H9 (cell line): ENCODE measurements around the gene MYBPC2. TPM values are rescaled to one million over a fixed set of nuclear protein-coding genes. Genes with fewer than 3 reads are reported as not detected.

Experiments used
- DNase-seq: peaks from one replicate; pipeline ENCODE4 v3.0.0-alpha.2; 2017
- H2AFZ ChIP-seq: one replicate; pipeline ENCODE4 v1.6.1; 2013; ENCODE audit warnings: mild to moderate bottlenecking, low read length, control low read depth, moderate library complexity
- H2AK5ac ChIP-seq: 2 replicates; pipeline ENCODE4 v1.6.1; 2013; ENCODE audit warnings: low read length, control low read depth, mixed read lengths; ENCODE audit not compliant: insufficient read length
- H2BK120ac ChIP-seq: one replicate; pipeline ENCODE4 v1.6.1; 2013; ENCODE audit warnings: low read depth, mild to moderate bottlenecking, low read length, control low read depth, inconsistent platforms; ENCODE audit not compliant: poor library complexity, severe bottlenecking
- H2BK12ac ChIP-seq: 2 replicates; pipeline ENCODE4 v1.6.1; 2013; ENCODE audit warnings: low read length, control low read depth, mixed read lengths, low read depth; ENCODE audit not compliant: insufficient read length
- H2BK15ac ChIP-seq: 2 replicates; pipeline ENCODE4 v1.6.1; 2013; ENCODE audit warnings: low read depth, low read length, control low read depth
- H2BK20ac ChIP-seq: one replicate; pipeline ENCODE4 v1.6.1; 2013; ENCODE audit warnings: low read depth, mild to moderate bottlenecking, low read length, control low read depth, inconsistent platforms; ENCODE audit not compliant: poor library complexity, severe bottlenecking
- H2BK5ac ChIP-seq: 2 replicates; pipeline ENCODE4 v1.6.1; 2013; ENCODE audit warnings: low read length, control low read depth, mixed read lengths; ENCODE audit not compliant: insufficient read length
- H3K14ac ChIP-seq: 2 replicates; pipeline ENCODE4 v1.6.1; 2013; ENCODE audit warnings: low read length, control low read depth; ENCODE audit not compliant: insufficient read depth
- H3K18ac ChIP-seq: 2 replicates; pipeline ENCODE4 v1.6.1; 2013; ENCODE audit warnings: low read depth, mild to moderate bottlenecking, mixed read lengths, low read length, control low read depth; ENCODE audit not compliant: insufficient read length
- H3K23ac ChIP-seq: 2 replicates; pipeline ENCODE4 v1.6.1; 2013; ENCODE audit warnings: low read length, control low read depth, mixed read lengths, low read depth; ENCODE audit not compliant: insufficient read length
- H3K23me2 ChIP-seq: 2 replicates; pipeline ENCODE4 v1.6.1; 2013; ENCODE audit warnings: low read depth, mild to moderate bottlenecking, mixed read lengths, low read length, control low read depth; ENCODE audit not compliant: insufficient read length, poor library complexity, severe bottlenecking
- H3K27ac ChIP-seq: 2 replicates; pipeline ENCODE4 v1.5.1; 2013; ENCODE audit warnings: low read length, control low read depth, mixed read lengths, low read depth; ENCODE audit not compliant: insufficient read length
- H3K27me3 ChIP-seq: 2 replicates; pipeline ENCODE4 v1.6.1; 2013; ENCODE audit warnings: low read length, control low read depth, inconsistent platforms; ENCODE audit not compliant: insufficient read depth
- H3K4ac ChIP-seq: 2 replicates; pipeline ENCODE4 v1.6.1; 2013; ENCODE audit warnings: low read depth, mild to moderate bottlenecking, control low read depth, inconsistent platforms, low read length, moderate library complexity
- H3K4me1 ChIP-seq: 2 replicates; pipeline ENCODE4 v1.6.1; 2013; ENCODE audit warnings: low read length, control low read depth, inconsistent platforms; ENCODE audit not compliant: insufficient read depth
- H3K4me2 ChIP-seq: 2 replicates; pipeline ENCODE4 v1.6.1; 2013; ENCODE audit warnings: low read length, control low read depth, mixed read lengths; ENCODE audit not compliant: insufficient read length, insufficient read depth
- H3K56ac ChIP-seq: 2 replicates; pipeline ENCODE4 v1.6.1; 2013; ENCODE audit warnings: low read depth, mild to moderate bottlenecking, mixed read lengths, low read length, control low read depth; ENCODE audit not compliant: insufficient read length
- H3K79me1 ChIP-seq: 2 replicates; pipeline ENCODE4 v1.6.1; 2013; ENCODE audit warnings: low read depth, mild to moderate bottlenecking, moderate library complexity, low read length, control low read depth, inconsistent platforms; ENCODE audit not compliant: insufficient read depth, poor library complexity, severe bottlenecking
- H3K79me2 ChIP-seq: 2 replicates; pipeline ENCODE4 v1.6.1; 2013; ENCODE audit warnings: low read length, control low read depth, inconsistent platforms; ENCODE audit not compliant: insufficient read depth
- H3K9ac ChIP-seq: 2 replicates; pipeline ENCODE4 v1.6.1; 2013; ENCODE audit warnings: low read length, control low read depth, mixed read lengths; ENCODE audit not compliant: insufficient read length; ENCODE audit errors: extremely low read depth
- H3K9me3 ChIP-seq: one replicate; pipeline ENCODE4 v1.6.1; 2013; ENCODE audit warnings: low read depth, low read length, inconsistent platforms; ENCODE audit not compliant: control insufficient read depth
- H3T11ph ChIP-seq: one replicate; pipeline ENCODE4 v1.6.1; 2013; ENCODE audit warnings: mild to moderate bottlenecking, low read length, control low read depth, inconsistent platforms
- H4K20me1 ChIP-seq: one replicate; pipeline ENCODE4 v1.6.1; 2013; ENCODE audit not compliant: control insufficient read depth, insufficient read length, insufficient read depth
- H4K5ac ChIP-seq: 2 replicates; pipeline ENCODE4 v1.6.1; 2013; ENCODE audit warnings: low read depth, mild to moderate bottlenecking, mixed read lengths, low read length, control low read depth; ENCODE audit not compliant: insufficient read length
- H4K8ac ChIP-seq: replicated peaks from 2 replicates; pipeline ENCODE4 v1.6.1; 2013; ENCODE audit warnings: low read length, control low read depth, mixed read lengths, low read depth; ENCODE audit not compliant: insufficient read length
- H4K91ac ChIP-seq: 2 replicates; pipeline ENCODE4 v1.6.1; 2013; ENCODE audit warnings: low read depth, mild to moderate bottlenecking, moderate library complexity, mixed read lengths, low read length, control low read depth; ENCODE audit not compliant: insufficient read length
- H3K27ac Mint-ChIP-seq, 3 experiments: 2 replicates in 2 of 3; 3 replicates in 1 of 3; pipeline ENCODE4 v1.8.0; 2020 to 2021; ENCODE audit warnings: mixed read lengths in 3 of 3, mild to moderate bottlenecking in 1 of 3, moderate library complexity in 1 of 3
- H3K27me3 Mint-ChIP-seq: 2 replicates; pipeline ENCODE4 v1.8.0; 2021; ENCODE audit warnings: low read depth, mild to moderate bottlenecking, moderate library complexity, mixed read lengths
- H3K36me3 Mint-ChIP-seq, 3 experiments: 2 replicates in 2 of 3; 3 replicates in 1 of 3; pipeline ENCODE4 v1.8.0; 2020 to 2021; ENCODE audit warnings: low read depth in 3 of 3, mixed read lengths in 3 of 3; ENCODE audit not compliant: insufficient read depth in 1 of 3
- H3K4me1 Mint-ChIP-seq, 2 experiments: 2 replicates each; pipeline ENCODE4 v1.8.0; 2020; ENCODE audit warnings: mixed read lengths in 2 of 2
- H3K4me3 Mint-ChIP-seq, 2 experiments: 2 replicates in 1 of 2; 3 replicates in 1 of 2; pipeline ENCODE4 v1.8.0; 2020 to 2021; ENCODE audit warnings: mild to moderate bottlenecking in 2 of 2, mixed read lengths in 2 of 2, moderate library complexity in 1 of 2
- H3K9me3 Mint-ChIP-seq, 2 experiments: 2 replicates in 1 of 2; 3 replicates in 1 of 2; pipeline ENCODE4 v1.8.0; 2020; ENCODE audit warnings: mild to moderate bottlenecking in 2 of 2, mixed read lengths in 2 of 2, moderate library complexity in 1 of 2
- CTCF ChIP-seq: fragments of 200-600 bp; sonication (generic); conservative IDR thresholded peaks from 3 replicates; pipeline ENCODE4 v1.8.0; 2021; ENCODE audit warnings: antibody characterized with exemption, mild to moderate bottlenecking
- WGBS: extraction: QIAGEN DNeasy Blood & Tissue Kit; methylation state at CpG from one replicate; pipeline ENCODE4 v1.1.7; 2013; ENCODE audit warnings: missing lambda C conversion rate, low lambda C conversion rate, mixed read lengths; ENCODE audit not compliant: insufficient read length; ENCODE audit errors: extremely low coverage; 5-methylcytosine and 5-hydroxymethylcytosine counted together
- total RNA-seq: library from RNA; stranded (reverse); gene quantifications from 2 replicates; pipeline ENCODE4 v1.2.1, GENCODE V29; 2021

MYBPC2 gene
- total RNA-seq, 1 experiment from 2014 or later = 4.9 TPM

DNA sequence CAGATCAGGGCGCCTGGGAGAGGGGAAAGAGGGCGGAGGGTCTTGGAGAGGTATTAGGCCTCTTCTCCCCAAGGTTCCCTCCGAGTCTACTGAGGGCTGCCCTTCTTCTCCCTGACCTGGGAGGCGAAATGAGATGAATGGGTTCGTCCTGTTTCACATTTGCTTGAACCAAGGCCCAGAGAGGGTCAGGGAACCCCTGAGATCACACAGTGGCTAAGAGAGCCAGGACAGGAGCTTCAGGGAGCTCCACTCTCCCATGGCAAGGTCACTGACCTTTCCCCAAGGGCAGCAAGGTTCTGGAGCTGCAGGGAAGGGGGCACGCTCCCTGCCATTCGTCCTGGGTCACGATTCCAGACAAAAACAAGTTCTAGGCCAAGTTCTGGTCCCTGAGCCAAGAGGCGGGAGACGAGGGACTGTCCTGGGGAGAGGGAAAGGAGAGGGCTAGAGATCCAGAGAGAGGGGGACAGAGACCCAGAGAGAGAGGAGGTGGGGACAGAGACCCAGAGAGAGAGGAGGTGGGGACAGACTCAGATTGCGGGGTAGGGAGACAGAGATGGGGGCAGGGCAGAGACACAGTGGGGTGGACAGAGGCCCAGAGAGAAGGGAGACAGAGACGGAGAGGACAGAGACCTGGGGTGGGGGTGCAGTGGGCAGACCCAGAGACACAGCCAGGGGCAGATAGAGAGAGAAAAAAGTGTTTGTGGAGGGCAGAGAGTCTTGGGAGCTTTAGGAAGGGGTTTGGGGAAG is 80.5 kb downstream of the MYBPC2 start:
- H3K18ac ChIP-seq = no peak overlapping the region
- no peak overlapping the region for H3T11ph ChIP-seq
- H3K4me1 ChIP-seq = no peaks in the 10 kb centered on the region
- peak overlapping the region in 1 of 3 experiments; percentile 21; a peak in 1 of 7 replicates for H3K27ac Mint-ChIP-seq
- no peaks in the 10 kb centered on the region for H3K23me2 ChIP-seq
- peak overlapping the region in 1 of 2 experiments; percentile 65; a peak in 1 of 5 replicates for H3K4me3 Mint-ChIP-seq
- H2BK20ac ChIP-seq = no peak overlapping the region
- peaks cover 7 to 27% of the 10 kb centered on the region in 2 experiments for H3K4me1 Mint-ChIP-seq
- DNase-seq = no peak
- H2BK120ac ChIP-seq = no peak overlapping the region
- H4K91ac ChIP-seq = no peak overlapping the region
- peaks cover under 1% of the 10 kb centered on the region; the same call in 1 of the 2 replicates for H3K27me3 ChIP-seq
- H4K5ac ChIP-seq = no peak overlapping the region
- H3K14ac ChIP-seq = no peak overlapping the region
- no peak overlapping the region for H2BK5ac ChIP-seq
- no peaks in the 10 kb centered on the region for H3K9me3 ChIP-seq
- H3K9me3 Mint-ChIP-seq = no peaks in the 10 kb centered on the region; a peak in 1 of 5 replicates
- no peaks in the 10 kb centered on the region for H3K79me1 ChIP-seq
- H3K9ac ChIP-seq = no peak overlapping the region
- H2AK5ac ChIP-seq = no peak overlapping the region
- no peak for TF ChIP-seq CTCF
- H2AFZ ChIP-seq = no peak overlapping the region
- no peak overlapping the region for H3K4me2 ChIP-seq
- no peak overlapping the region for H3K27ac ChIP-seq
- H2BK12ac ChIP-seq = no peak overlapping the region
- H3K27me3 Mint-ChIP-seq = peaks cover 51% of the 10 kb centered on the region
- H3K56ac ChIP-seq = no peak overlapping the region
- H3K4ac ChIP-seq = no peak overlapping the region
- H4K8ac ChIP-seq = no peak overlapping the region
- no peaks in the 10 kb centered on the region for H3K79me2 ChIP-seq
- H4K20me1 ChIP-seq = no peaks in the 10 kb centered on the region
- no CpG with 5 or more reads among the region's 12 CpGs for WGBS
- peaks cover 0 to under 1% (median 0%) of the 10 kb centered on the region in 3 experiments; a peak in 1 of 7 replicates for H3K36me3 Mint-ChIP-seq
- H3K23ac ChIP-seq = no peak overlapping the region
- H2BK15ac ChIP-seq = no peak overlapping the region
